Neural cell (in vitro differentiated cells): ENCODE measurements around the gene ARHGAP5. TPM values are rescaled to one million over a fixed set of nuclear protein-coding genes. Genes with fewer than 3 reads are reported as not detected.

ENCODE experiments used
- H2AFZ ChIP-seq: fragments of 200-600, 300-800 bp; sonication (generic), shearing (Covaris generic); 2 replicates; pipeline ENCODE4 v1.6.0; 2014; ENCODE audit warnings: low read depth, mild to moderate bottlenecking, antibody characterized with exemption, low read length, moderate library complexity
- H3F3A ChIP-seq: fragments of 200-600 bp; shearing (Covaris generic); 2 replicates; pipeline ENCODE4 v1.6.1; 2016; ENCODE audit warnings: mild to moderate bottlenecking, moderate library complexity, mixed read lengths, antibody characterized with exemption, low read length; ENCODE audit not compliant: insufficient read depth, poor library complexity, severe bottlenecking
- H3K27ac ChIP-seq: fragments of 200-600, 300-800 bp; sonication (generic), shearing (Covaris generic); 2 replicates; pipeline ENCODE4 v1.5.1; 2014; ENCODE audit warnings: mild to moderate bottlenecking, low read length, moderate library complexity
- H3K27me3 ChIP-seq: fragments of 300-800, 200-600 bp; sonication (generic), shearing (Covaris generic); 2 replicates; pipeline ENCODE4 v1.6.0; 2014; ENCODE audit warnings: mild to moderate bottlenecking, low read depth, low read length, moderate library complexity; ENCODE audit not compliant: insufficient read depth
- H3K36me3 ChIP-seq: fragments of 300-800, 200-600 bp; sonication (generic), shearing (Covaris generic); 2 replicates; pipeline ENCODE4 v1.5.1; 2014; ENCODE audit warnings: mild to moderate bottlenecking, antibody characterized with exemption, low read length, moderate library complexity; ENCODE audit not compliant: insufficient read depth
- H3K4me2 ChIP-seq: fragments of 300-800, 200-600 bp; sonication (generic), shearing (Covaris generic); 2 replicates; pipeline ENCODE4 v1.6.0; 2014; ENCODE audit warnings: mild to moderate bottlenecking, low read length
- H3K4me3 ChIP-seq: fragments of 300-800, 200-600 bp; sonication (generic), shearing (Covaris generic); 2 replicates; pipeline ENCODE4 v1.5.1; 2014; ENCODE audit warnings: mild to moderate bottlenecking, low read length, moderate library complexity
- H3K79me2 ChIP-seq: fragments of 200-600 bp; shearing (Covaris generic); replicated peaks from 2 replicates; pipeline ENCODE4 v1.6.0; 2014; ENCODE audit warnings: mild to moderate bottlenecking, low read length, moderate library complexity; ENCODE audit not compliant: insufficient read depth
- H3K9ac ChIP-seq: fragments of 300-800, 200-600 bp; sonication (generic), shearing (Covaris generic); 2 replicates; pipeline ENCODE4 v1.6.1; 2016; ENCODE audit warnings: mild to moderate bottlenecking, low read length, mixed read lengths
- H3K9me2 ChIP-seq: fragments of 200-600 bp; shearing (Covaris generic); 2 replicates; pipeline ENCODE4 v1.6.1; 2016; ENCODE audit warnings: mild to moderate bottlenecking, low read length, mixed read lengths; ENCODE audit not compliant: insufficient read depth
- H3K9me3 ChIP-seq: fragments of 200-600, 300-800 bp; sonication (generic), shearing (Covaris generic); 2 replicates; pipeline ENCODE4 v1.6.1; 2016; ENCODE audit warnings: mild to moderate bottlenecking, mixed run types, low read length, moderate library complexity, mixed read lengths
- H4K20me1 ChIP-seq: fragments of 200-600 bp; shearing (Covaris generic); 2 replicates; pipeline ENCODE4 v1.6.1; 2016; ENCODE audit warnings: mild to moderate bottlenecking, mixed run types; ENCODE audit not compliant: insufficient read depth
- EP300 ChIP-seq: fragments of 450-650 bp; conservative IDR thresholded peaks from 2 replicates; pipeline ENCODE4 v1.6.1; 2014; ENCODE audit warnings: antibody characterized with exemption, mild to moderate bottlenecking, moderate library complexity; ENCODE audit not compliant: poor library complexity, severe bottlenecking
- EZH2 ChIP-seq: fragments of 200-600, 300-800 bp; shearing (Covaris generic), sonication (generic); IDR thresholded peaks from 2 replicates; pipeline ENCODE4 v1.6.1; 2014; ENCODE audit warnings: antibody characterized with exemption, low read length, borderline replicate concordance, mild to moderate bottlenecking; ENCODE audit not compliant: insufficient read depth, poor library complexity, severe bottlenecking
- MXI1 ChIP-seq: fragments of 450-650 bp; conservative IDR thresholded peaks from 2 replicates; pipeline ENCODE4 v1.6.1; 2014; ENCODE audit warnings: antibody characterized with exemption, mild to moderate bottlenecking; ENCODE audit not compliant: poor library complexity, severe bottlenecking
- POLR2AphosphoS5 ChIP-seq: IDR thresholded peaks from 2 replicates; pipeline ENCODE4 v1.6.1; 2012
- RAD21 ChIP-seq: fragments of 450-650 bp; conservative IDR thresholded peaks from 2 replicates; pipeline ENCODE4 v1.6.1; 2014; ENCODE audit warnings: antibody characterized with exemption, mild to moderate bottlenecking, moderate library complexity
- SMC3 ChIP-seq: fragments of 450-650 bp; conservative IDR thresholded peaks from 2 replicates; pipeline ENCODE4 v1.6.1; 2014; ENCODE audit warnings: antibody characterized with exemption, mild to moderate bottlenecking, moderate library complexity; ENCODE audit not compliant: poor library complexity
- TAF1 ChIP-seq: IDR thresholded peaks from 2 replicates; pipeline ENCODE4 v1.6.1; 2012; ENCODE audit warnings: low read depth
- polyA plus RNA-seq: library from polyadenylated mRNA; depleted of rRNA; stranded (reverse); fragments of >200 nt; gene quantifications from 2 replicates; pipeline ENCODE4 v1.2.3, GENCODE V29; 2014
- TF ChIP-seq, protein P1 (sequence below): fragments of 450-650 bp; IDR thresholded peaks from 2 replicates; pipeline ENCODE4 v1.5.1; 2014; ENCODE audit warnings: antibody characterized with exemption, mild to moderate bottlenecking, moderate library complexity; ENCODE audit not compliant: poor library complexity, severe bottlenecking
- TF ChIP-seq, protein P2 (sequence below): IDR thresholded peaks from 2 replicates; pipeline ENCODE4 v1.6.1; 2012; ENCODE audit warnings: borderline replicate concordance

ARHGAP5 gene
- polyA plus RNA-seq, 1 donor from 2014 or later: 32.2 TPM

DNA sequence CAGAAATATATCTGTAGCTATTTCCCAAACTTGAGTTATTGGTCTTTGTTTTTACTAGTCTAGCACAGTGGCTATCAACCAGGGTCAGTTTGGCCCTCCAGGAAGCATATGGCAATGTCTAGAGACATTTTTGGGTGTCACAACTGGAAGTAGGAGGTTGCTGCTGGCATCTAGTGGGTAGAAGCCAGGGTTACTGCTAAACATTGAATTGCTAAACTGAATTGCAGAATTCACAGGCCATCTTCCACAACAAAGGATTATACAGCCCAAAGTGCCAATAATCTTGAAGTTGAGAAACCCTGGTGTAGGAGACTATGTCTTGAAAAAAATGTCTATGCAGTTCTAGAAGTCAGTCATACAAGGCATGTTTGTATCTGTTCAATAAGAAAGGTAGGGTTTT lies 27.7 kb downstream of the ARHGAP5 start:
- Histone ChIP-seq H3F3A (no peaks in the 10 kb centered on the region), H3K9me2 (no peaks in the 10 kb centered on the region), H3K79me2 (peaks cover 83% of the 10 kb centered on the region), H2AFZ (no peak overlapping the region), H3K36me3 (no peaks in the 10 kb centered on the region), H3K4me3 (no peak overlapping the region), H3K4me2 (no peak overlapping the region), H3K9ac (no peak overlapping the region), H3K9me3 (no peaks in the 10 kb centered on the region), H3K27me3 (no peaks in the 10 kb centered on the region), H3K27ac (no peak overlapping the region), H4K20me1 (no peaks in the 10 kb centered on the region)
- TF ChIP-seq POLR2AphosphoS5 (no peak), TAF1 (no peak), RAD21 (no peak), EP300 (no peak), SMC3 (no peak), MXI1 (no peak), EZH2 (no peak)
- TF ChIP-seq, protein P1, sequence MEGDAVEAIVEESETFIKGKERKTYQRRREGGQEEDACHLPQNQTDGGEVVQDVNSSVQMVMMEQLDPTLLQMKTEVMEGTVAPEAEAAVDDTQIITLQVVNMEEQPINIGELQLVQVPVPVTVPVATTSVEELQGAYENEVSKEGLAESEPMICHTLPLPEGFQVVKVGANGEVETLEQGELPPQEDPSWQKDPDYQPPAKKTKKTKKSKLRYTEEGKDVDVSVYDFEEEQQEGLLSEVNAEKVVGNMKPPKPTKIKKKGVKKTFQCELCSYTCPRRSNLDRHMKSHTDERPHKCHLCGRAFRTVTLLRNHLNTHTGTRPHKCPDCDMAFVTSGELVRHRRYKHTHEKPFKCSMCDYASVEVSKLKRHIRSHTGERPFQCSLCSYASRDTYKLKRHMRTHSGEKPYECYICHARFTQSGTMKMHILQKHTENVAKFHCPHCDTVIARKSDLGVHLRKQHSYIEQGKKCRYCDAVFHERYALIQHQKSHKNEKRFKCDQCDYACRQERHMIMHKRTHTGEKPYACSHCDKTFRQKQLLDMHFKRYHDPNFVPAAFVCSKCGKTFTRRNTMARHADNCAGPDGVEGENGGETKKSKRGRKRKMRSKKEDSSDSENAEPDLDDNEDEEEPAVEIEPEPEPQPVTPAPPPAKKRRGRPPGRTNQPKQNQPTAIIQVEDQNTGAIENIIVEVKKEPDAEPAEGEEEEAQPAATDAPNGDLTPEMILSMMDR: no peak

DNA sequence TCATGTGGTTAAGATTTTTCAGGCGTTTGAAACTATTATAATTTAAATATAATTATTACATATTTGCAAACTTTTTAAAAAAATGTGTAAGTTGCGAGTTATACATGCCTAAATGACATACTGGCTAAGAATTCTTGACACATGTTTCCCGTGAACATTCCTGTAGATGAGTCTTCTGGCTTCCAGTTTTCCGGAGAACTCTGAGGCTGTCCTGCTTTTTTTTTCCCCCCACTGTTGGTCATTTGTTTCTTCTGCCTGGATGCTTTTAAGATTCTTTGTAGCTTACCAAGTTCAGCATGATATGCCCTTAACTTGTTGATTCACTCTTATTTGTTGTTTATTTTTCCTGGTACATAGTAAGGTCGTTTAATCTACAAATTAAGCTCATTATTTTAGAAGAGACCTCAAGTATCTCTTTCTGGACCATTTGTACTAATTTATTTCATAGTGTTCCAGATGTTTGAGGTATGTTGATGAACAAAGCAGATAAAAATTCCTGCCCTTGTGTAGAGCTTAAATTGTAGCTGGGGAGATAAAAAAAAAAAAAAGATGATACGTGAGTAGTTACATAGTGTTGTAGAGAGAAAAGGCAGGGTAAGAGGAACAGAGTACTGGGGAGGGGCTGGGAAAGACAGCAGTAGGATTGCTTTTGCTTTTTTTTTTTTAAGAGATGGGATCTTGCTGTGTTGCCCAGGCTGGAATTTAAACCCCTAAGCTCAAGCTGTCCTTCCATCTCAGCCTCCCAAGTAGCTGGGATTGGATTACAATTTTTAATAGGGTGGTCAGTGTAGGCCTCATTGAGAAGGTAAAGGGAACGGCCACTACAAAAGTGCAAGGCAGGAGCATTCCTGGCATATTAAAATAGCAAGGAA lies 32.8 kb downstream of the ARHGAP5 start:
- Histone ChIP-seq H3K79me2 (peaks cover 60% of the 10 kb centered on the region), H2AFZ (no peak overlapping the region), H3K9me3 (no peaks in the 10 kb centered on the region), H3K9ac (no peak overlapping the region), H4K20me1 (no peaks in the 10 kb centered on the region), H3K4me3 (no peak overlapping the region), H3K9me2 (no peaks in the 10 kb centered on the region), H3F3A (peaks cover 4% of the 10 kb centered on the region), H3K27me3 (no peaks in the 10 kb centered on the region), H3K36me3 (no peaks in the 10 kb centered on the region), H3K4me2 (no peak overlapping the region), H3K27ac (no peak overlapping the region)
- TF ChIP-seq EP300 (no peak), EZH2 (no peak), MXI1 (no peak), RAD21 (no peak), POLR2AphosphoS5 (no peak), TAF1 (no peak), SMC3 (no peak)
- TF ChIP-seq, protein P2, sequence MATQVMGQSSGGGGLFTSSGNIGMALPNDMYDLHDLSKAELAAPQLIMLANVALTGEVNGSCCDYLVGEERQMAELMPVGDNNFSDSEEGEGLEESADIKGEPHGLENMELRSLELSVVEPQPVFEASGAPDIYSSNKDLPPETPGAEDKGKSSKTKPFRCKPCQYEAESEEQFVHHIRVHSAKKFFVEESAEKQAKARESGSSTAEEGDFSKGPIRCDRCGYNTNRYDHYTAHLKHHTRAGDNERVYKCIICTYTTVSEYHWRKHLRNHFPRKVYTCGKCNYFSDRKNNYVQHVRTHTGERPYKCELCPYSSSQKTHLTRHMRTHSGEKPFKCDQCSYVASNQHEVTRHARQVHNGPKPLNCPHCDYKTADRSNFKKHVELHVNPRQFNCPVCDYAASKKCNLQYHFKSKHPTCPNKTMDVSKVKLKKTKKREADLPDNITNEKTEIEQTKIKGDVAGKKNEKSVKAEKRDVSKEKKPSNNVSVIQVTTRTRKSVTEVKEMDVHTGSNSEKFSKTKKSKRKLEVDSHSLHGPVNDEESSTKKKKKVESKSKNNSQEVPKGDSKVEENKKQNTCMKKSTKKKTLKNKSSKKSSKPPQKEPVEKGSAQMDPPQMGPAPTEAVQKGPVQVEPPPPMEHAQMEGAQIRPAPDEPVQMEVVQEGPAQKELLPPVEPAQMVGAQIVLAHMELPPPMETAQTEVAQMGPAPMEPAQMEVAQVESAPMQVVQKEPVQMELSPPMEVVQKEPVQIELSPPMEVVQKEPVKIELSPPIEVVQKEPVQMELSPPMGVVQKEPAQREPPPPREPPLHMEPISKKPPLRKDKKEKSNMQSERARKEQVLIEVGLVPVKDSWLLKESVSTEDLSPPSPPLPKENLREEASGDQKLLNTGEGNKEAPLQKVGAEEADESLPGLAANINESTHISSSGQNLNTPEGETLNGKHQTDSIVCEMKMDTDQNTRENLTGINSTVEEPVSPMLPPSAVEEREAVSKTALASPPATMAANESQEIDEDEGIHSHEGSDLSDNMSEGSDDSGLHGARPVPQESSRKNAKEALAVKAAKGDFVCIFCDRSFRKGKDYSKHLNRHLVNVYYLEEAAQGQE: no peak
- TF ChIP-seq, protein P1: no peak
